Right atrium auricular region (tissue), 2 donors: Measurements from ENCODE around the gene SNRPD1. TPM values are rescaled to one million over a fixed set of nuclear protein-coding genes. Genes with fewer than 3 reads are reported as not detected.
"Not testable (repeated sequence)": the region's sequence is repeated elsewhere in the genome, so short reads cannot be mapped to it uniquely, and the experiment has no call there.

Experiments
- DNase-seq: peaks from one replicate; pipeline ENCODE4 v3.0.0-alpha.2; 2019; ENCODE audit warnings: low spot score
- H3K27ac ChIP-seq, 2 donors: fragments of 200-600 bp; sonication (generic); 1 replicate in 1 of 2; 2 replicates in 1 of 2; pipeline ENCODE4 v1.5.1; 2016 to 2019
- H3K27me3 ChIP-seq, 2 donors: fragments of 200-600 bp; sonication (generic); one replicate each; pipeline versions ENCODE4 v1.5.1 to v1.6.0; 2017 to 2019
- H3K36me3 ChIP-seq: fragments of 200-600 bp; sonication (generic); one replicate; pipeline ENCODE4 v1.5.1; 2016
- H3K4me1 ChIP-seq, 2 donors: fragments of 200-600 bp; sonication (generic); one replicate each; pipeline versions ENCODE4 v1.5.1 to v1.6.0; 2017 to 2019
- H3K4me3 ChIP-seq, 2 donors: fragments of 200-600 bp; sonication (generic); 1 replicate in 1 of 2; 2 replicates in 1 of 2; pipeline ENCODE4 v1.5.1; 2017 to 2019; ENCODE audit warnings: mild to moderate bottlenecking in 1 of 2, moderate library complexity in 1 of 2
- H3K9me3 ChIP-seq, 2 donors: fragments of 200-600 bp; sonication (generic); one replicate each; pipeline ENCODE4 v1.5.1; 2019
- total RNA-seq, 2 donors: library from RNA; depleted of rRNA; stranded (reverse); fragments of >200 nt; gene quantifications; one replicate each; pipeline ENCODE4 v1.1.0, GENCODE V29; 2016
- TF ChIP-seq, protein P1 (sequence below), 2 donors: fragments of 200-600 bp; sonication (generic); IDR thresholded peaks; one replicate each; pipeline ENCODE4 v1.5.1; 2019; ENCODE audit warnings: antibody characterized with exemption in 2 of 2

The SNRPD1 gene
- total RNA-seq = 1 to 10 TPM; 3.2 to 4.4 TPM

DNA sequence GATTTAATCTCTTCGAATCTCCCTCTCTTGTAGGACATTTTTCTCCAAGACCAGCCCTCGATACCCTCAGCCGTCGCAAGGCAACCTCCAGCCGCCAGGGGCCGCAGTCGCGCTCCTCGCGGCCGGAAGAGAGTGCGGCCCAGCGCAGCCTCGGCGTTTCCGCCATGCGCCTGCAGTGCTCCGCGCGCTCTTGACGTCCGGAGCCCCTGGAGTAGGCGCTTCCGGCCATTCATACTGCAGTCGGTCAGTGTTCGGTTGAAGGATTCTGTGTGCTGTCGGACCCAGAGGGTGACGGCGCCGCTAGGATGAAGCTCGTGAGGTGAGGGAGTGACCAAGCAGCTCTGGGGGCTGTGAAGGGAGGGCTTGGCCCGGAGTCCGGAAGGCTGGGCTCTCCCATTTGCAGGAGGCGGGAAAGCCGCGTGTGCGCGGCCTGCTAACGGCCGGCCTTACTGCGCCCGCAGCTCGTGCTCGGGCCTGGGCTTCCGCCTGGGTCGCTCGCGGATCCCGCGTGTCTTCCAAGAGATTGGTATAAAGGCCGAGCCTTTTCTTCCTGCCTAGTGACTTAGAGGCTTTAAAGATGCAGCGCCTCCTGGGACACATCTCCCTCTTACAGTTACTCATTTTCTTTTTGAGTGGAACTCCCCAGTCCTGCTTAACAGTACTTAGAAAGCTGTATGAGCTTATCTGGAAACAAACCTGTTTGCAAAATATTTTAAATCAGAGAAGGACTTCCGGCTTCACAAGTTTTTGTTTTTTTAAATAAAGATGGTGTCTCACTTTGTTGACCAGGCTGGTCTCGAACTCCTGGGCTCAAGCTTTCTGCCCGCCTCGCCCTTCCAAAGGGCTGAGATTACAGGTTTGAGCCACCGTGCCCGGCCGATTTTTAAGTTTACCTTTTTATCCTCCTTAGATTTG is at the start of gene SNRPD1:
SNRPD1 (plus strand) TSS at position 190 of the 915 bp plus-strand sequence; CDS start at position 306, 116 bp downstream.
- Histone ChIP-seq H3K4me3 (peak within 1 kb of the TSS; percentile 74 to 77), H3K27me3 (no peaks in the 10 kb centered on the region), H3K27ac (peak within 1 kb of the TSS; percentile 81 to 84), H3K4me1 (peaks cover 0 to 11% of the 10 kb centered on the region in 2 donors), H3K9me3 (no peaks in the 10 kb centered on the region), H3K36me3 (no peaks in the 10 kb centered on the region)
- DNase-seq = peak; percentile 76
- TF ChIP-seq, protein P1, sequence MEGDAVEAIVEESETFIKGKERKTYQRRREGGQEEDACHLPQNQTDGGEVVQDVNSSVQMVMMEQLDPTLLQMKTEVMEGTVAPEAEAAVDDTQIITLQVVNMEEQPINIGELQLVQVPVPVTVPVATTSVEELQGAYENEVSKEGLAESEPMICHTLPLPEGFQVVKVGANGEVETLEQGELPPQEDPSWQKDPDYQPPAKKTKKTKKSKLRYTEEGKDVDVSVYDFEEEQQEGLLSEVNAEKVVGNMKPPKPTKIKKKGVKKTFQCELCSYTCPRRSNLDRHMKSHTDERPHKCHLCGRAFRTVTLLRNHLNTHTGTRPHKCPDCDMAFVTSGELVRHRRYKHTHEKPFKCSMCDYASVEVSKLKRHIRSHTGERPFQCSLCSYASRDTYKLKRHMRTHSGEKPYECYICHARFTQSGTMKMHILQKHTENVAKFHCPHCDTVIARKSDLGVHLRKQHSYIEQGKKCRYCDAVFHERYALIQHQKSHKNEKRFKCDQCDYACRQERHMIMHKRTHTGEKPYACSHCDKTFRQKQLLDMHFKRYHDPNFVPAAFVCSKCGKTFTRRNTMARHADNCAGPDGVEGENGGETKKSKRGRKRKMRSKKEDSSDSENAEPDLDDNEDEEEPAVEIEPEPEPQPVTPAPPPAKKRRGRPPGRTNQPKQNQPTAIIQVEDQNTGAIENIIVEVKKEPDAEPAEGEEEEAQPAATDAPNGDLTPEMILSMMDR (IDR thresholded peaks at IDR 0.05) = peak; percentile 90 to 97

DNA sequence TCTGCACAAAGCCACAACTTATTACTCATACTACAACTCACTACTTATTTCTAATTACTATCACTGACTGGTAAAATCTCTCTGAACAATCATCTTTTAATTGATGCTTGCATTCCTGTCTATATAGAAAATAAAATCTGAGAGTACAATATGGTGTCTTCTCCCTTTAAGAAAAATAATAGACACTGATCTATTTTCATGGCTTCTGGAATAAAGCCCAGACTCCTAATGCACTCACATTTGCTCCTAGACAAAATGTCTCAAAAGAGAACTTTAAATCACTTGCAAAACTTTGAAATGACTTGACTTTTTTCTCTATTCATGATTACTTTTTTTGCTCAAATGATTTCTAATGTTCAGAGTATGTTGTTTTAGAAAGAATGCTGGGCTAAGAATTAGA is 40.3 kb upstream of the SNRPD1 start:
- H3K27ac ChIP-seq = no peak overlapping the region

DNA sequence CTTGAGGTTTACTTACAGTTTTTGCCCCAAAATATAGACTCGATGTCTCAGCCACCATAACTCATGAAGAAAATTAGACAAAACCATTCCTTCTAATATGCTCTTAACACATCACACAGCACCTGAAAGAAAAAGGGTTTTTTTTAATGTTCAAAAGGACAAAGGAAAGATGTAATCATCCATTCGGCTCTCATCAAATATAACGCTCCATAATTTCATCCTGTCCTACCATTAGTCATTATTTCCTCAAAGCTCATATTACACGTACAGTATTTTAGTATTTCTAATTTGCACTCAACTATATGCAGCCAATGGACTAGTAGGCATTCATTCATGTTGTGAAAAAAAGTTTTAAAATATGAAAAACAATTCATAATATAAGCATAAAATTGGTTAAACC is 36.5 kb upstream of the SNRPD1 start:
- TF ChIP-seq, protein P1 (IDR thresholded peaks at IDR 0.05) = no peak
- Histone ChIP-seq H3K4me3 (no peak overlapping the region), H3K9me3 (no peaks in the 10 kb centered on the region), H3K27me3 (no peaks in the 10 kb centered on the region), H3K36me3 (peaks cover 27% of the 10 kb centered on the region), H3K4me1 (no peaks in the 10 kb centered on the region), H3K27ac (no peak overlapping the region)
- DNase-seq = no peak

More for the DNA sequence above, 40.3 kb upstream of the SNRPD1 start:
- Histone ChIP-seq H3K36me3 (peaks cover 25% of the 10 kb centered on the region), H3K9me3 (no peaks in the 10 kb centered on the region), H3K4me1 (no peaks in the 10 kb centered on the region), H3K27me3 (no peaks in the 10 kb centered on the region), H3K4me3 (no peak overlapping the region)
- TF ChIP-seq, protein P1 (IDR thresholded peaks at IDR 0.05) = no peak
- DNase-seq = no peak

DNA sequence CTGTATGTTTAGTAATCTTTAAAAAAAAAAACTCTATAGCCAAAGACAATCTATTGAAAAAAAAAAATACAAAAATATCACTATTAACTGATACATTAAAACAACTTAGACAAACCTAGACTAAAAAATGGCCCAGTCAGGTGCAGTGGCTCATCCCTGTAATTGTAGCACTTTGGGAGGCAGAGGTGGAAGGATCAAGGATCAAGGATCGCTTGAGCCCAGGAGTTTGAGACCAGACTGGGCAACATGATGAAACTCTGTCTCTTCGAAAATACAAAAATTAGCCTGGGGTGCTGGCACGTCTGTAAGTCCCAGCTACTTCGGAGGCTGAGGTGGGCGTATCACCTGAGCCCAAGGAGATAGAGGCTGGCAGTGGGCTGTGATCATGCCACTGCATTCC is 27.7 kb upstream of the SNRPD1 start:
- Histone ChIP-seq H3K4me1 (no peaks in the 10 kb centered on the region), H3K27ac (no peak overlapping the region), H3K36me3 (peaks cover 5% of the 10 kb centered on the region), H3K27me3 (no peaks in the 10 kb centered on the region), H3K9me3 (peaks cover 0 to 10% of the 10 kb centered on the region in 2 donors), H3K4me3 (no peak overlapping the region)
- TF ChIP-seq, protein P1 (IDR thresholded peaks at IDR 0.05) = no peak
- DNase-seq = no peak

DNA sequence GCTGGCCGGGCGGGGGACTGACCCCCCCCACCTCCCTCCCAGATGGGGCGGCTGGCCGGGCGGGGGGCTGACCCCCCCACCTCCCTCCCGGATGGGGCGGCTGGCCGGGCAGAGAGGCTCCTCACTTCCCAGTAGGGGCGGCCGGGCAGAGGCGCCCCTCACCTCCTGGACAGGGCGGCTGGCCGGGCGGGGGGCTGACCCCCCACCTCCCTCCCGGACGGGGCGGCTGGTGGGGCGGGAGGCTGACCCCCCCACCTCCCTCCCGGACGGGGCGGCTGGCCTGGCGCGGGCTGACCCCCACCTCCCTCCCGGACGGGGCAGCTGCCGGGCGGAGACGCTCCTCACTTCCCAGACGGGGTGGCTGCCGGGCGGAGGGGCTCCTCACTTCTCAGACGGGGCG is 19.8 kb upstream of the SNRPD1 start:
- not testable (repeated sequence) for H3K27me3 ChIP-seq, H3K9me3 ChIP-seq, H3K27ac ChIP-seq, H3K4me3 ChIP-seq, H3K4me1 ChIP-seq, DNase-seq, H3K36me3 ChIP-seq

DNA sequence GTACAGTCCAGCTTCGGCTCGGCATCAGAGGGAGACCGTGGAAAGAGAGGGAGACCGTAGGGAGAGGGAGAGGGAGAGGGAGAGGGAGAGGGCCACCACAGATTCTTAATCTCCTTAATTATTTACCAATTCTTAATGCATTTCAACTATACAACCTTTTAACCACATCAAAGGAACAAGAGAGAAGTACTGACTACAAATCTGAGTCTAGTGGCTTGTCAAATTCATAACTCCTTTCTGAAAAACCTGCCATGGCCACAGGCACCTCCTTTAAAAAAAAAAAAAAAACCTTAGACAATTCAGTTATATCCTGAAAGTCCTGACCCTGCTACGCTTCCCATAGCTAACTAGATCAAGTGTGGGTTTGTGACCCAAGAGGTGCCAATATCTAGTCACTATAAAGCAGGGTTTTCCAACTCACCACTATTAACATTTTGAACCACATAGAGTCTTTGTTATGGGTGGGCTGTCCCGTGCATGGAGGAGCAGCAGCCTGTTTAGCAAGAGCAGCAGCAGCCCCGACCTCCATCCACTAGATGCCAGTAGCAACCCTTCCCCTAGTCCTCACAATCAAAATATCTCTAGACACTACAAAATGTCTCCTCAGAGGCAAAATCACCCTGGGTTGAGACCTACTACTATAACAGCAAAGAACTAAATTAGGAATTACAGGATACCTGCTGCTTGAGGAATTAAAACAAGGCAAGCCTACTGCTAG is 18.4 kb upstream of the SNRPD1 start:
- no peak overlapping the region for H3K27ac ChIP-seq
- no peaks in the 10 kb centered on the region for H3K9me3 ChIP-seq
- no peak overlapping the region for H3K4me3 ChIP-seq

More for the DNA sequence above, 18.4 kb upstream of the SNRPD1 start:
- Histone ChIP-seq H3K27me3 (no peaks in the 10 kb centered on the region), H3K4me1 (peaks cover 0 to 2% of the 10 kb centered on the region in 2 donors), H3K36me3 (no peaks in the 10 kb centered on the region)
- no peak for DNase-seq
- TF ChIP-seq, protein P1 (IDR thresholded peaks at IDR 0.05) = no peak
